Endodermal cell (in vitro differentiated cells): ENCODE measurements around the gene RANBP1. TPM values are rescaled to one million over a fixed set of nuclear protein-coding genes. Genes with fewer than 3 reads are reported as not detected.

Experiments
- DNase-seq: peaks from one replicate; pipeline ENCODE4 v3.0.0-alpha.2; 2017
- H3K27ac ChIP-seq: 2 replicates; pipeline ENCODE4 v1.5.1; 2013; ENCODE audit warnings: mild to moderate bottlenecking, low read depth, low read length, moderate library complexity
- H3K27me3 ChIP-seq: 2 replicates; pipeline ENCODE4 v1.6.1; 2013; ENCODE audit warnings: mild to moderate bottlenecking, low read length, moderate library complexity; ENCODE audit not compliant: insufficient read depth, control insufficient read depth, poor library complexity, severe bottlenecking
- H3K36me3 ChIP-seq: 2 replicates; pipeline ENCODE4 v1.7.0; 2013; ENCODE audit warnings: mild to moderate bottlenecking, low read length, moderate library complexity; ENCODE audit not compliant: control insufficient read depth, insufficient read depth
- H3K4me1 ChIP-seq: one replicate; pipeline ENCODE4 v1.7.0; 2013; ENCODE audit warnings: low read length; ENCODE audit not compliant: control insufficient read depth, insufficient read depth
- H3K4me3 ChIP-seq: 2 replicates; pipeline ENCODE4 v1.5.1; 2013; ENCODE audit warnings: mild to moderate bottlenecking, low read length, moderate library complexity
- H3K9ac ChIP-seq: 2 replicates; pipeline ENCODE4 v1.6.1; 2013; ENCODE audit warnings: mild to moderate bottlenecking, low read length, moderate library complexity; ENCODE audit not compliant: poor library complexity, severe bottlenecking; ENCODE audit errors: extremely low read depth
- H3K9me3 ChIP-seq: 2 replicates; pipeline ENCODE4 v1.6.1; 2013; ENCODE audit warnings: mild to moderate bottlenecking, low read length, moderate library complexity; ENCODE audit not compliant: control insufficient read depth
- H3K27ac Mint-ChIP-seq: 2 replicates; pipeline ENCODE4 v1.8.0; 2020; ENCODE audit warnings: mixed read lengths
- H3K27me3 Mint-ChIP-seq: 2 replicates; pipeline ENCODE4 v1.8.0; 2021; ENCODE audit warnings: mild to moderate bottlenecking, mixed read lengths; ENCODE audit not compliant: insufficient read depth
- H3K36me3 Mint-ChIP-seq: 2 replicates; pipeline ENCODE4 v1.8.0; 2020; ENCODE audit warnings: low read depth, mixed read lengths
- H3K4me1 Mint-ChIP-seq: 2 replicates; pipeline ENCODE4 v1.8.0; 2020; ENCODE audit warnings: mixed read lengths
- H3K4me3 Mint-ChIP-seq: 2 replicates; pipeline ENCODE4 v1.8.0; 2020; ENCODE audit warnings: mild to moderate bottlenecking, moderate library complexity, mixed read lengths
- H3K9me3 Mint-ChIP-seq: 2 replicates; pipeline ENCODE4 v1.8.0; 2020; ENCODE audit warnings: mild to moderate bottlenecking, mixed read lengths
- CTCF ChIP-seq: fragments of 200-600 bp; sonication (generic); conservative IDR thresholded peaks from 2 replicates; pipeline ENCODE4 v1.5.0; 2021; ENCODE audit warnings: antibody characterized with exemption, mild to moderate bottlenecking
- WGBS, 2 experiments: methylation state at CpG; one replicate each; pipeline versions ENCODE4 v1.1.5 to v1.1.7; 2013; ENCODE audit warnings: missing lambda C conversion rate in 2 of 2, mixed read lengths in 1 of 2; ENCODE audit not compliant: insufficient coverage in 1 of 2, insufficient read length in 1 of 2; 5-methylcytosine and 5-hydroxymethylcytosine counted together
- total RNA-seq, 2 donors: library from RNA; stranded (reverse); fragmentation: NEBNext Ultra II Directional in 1 of 2; extraction: Animal tissue kit (Norgen Biotek cat#: 25700) in 1 of 2; gene quantifications; 2 replicates in 1 of 2; 3 replicates in 1 of 2; pipeline ENCODE4 v1.2.1, GENCODE V29; 2021

The RANBP1 gene
- total RNA-seq, 2 donors from 2014 or later, result 320 to 415 TPM

DNA sequence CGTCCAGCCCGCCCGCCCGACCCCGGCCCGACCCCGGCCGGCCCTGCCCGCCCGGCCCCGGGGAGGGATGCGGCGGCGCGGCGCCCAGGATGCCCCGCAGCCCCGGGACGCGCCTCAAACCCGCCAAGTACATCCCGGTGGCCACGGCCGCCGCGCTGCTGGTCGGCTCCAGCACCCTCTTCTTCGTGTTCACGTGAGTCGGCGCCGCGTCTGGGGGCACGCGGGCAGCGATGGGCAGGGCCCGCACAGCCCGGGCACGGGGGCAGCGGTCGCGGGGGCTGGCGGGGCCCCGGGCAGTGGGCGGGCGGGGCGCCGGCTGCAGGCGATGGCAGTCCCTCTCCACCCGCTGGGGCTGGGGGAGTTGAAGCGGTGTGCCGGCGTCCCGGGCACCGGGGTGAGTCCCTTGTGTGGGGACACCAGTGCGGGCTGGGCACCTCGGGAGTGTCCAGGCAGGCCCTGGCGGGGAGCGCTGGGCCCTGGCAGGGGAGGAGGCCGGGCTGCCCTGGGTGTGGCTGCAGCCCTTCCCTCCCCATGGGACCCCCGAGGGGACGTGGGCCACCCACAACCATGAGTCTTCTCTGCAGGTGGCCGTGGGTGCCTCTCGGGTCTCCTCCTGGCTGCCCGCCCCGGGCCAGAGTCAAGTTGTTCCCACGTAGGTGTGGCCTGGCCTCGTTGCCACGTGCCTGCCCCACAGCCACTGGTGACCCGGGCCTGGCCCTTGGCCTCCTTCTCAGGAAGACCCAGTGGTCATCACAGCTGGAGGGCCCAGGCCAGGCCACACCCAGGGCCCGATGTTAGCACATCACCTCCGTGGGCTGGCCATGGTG, 16.2 kb downstream of the RANBP1 start:
- Histone ChIP-seq H3K27ac (no peak overlapping the region), H3K9me3 (no peaks in the 10 kb centered on the region), H3K27me3 (no peaks in the 10 kb centered on the region), H3K9ac (peak overlapping the region; percentile 6), H3K36me3 (peaks cover 16% of the 10 kb centered on the region), H3K4me3 (peak overlapping the region; percentile 75), H3K4me1 (no peaks in the 10 kb centered on the region)
- no peak for DNase-seq
- H3K36me3 Mint-ChIP-seq, result peaks cover 11% of the 10 kb centered on the region
- 4 to 6% methylated on average over 16 to 72 of the region's 72 CpGs for WGBS, 2 experiments
- TF ChIP-seq CTCF, result no peak
- peak overlapping the region; percentile 57 for H3K4me3 Mint-ChIP-seq
- H3K27ac Mint-ChIP-seq, result no peak overlapping the region
- H3K27me3 Mint-ChIP-seq, result no peaks in the 10 kb centered on the region
- H3K4me1 Mint-ChIP-seq, result no peaks in the 10 kb centered on the region
- no peaks in the 10 kb centered on the region for H3K9me3 Mint-ChIP-seq

- Mint-ChIP-seq H3K4me1 (no peaks in the 10 kb centered on the region), H3K27ac (no peak overlapping the region), H3K9me3 (no peaks in the 10 kb centered on the region), H3K4me3 (peak overlapping the region; percentile 57), H3K27me3 (no peaks in the 10 kb centered on the region), H3K36me3 (peaks cover 4% of the 10 kb centered on the region)
- 86 to 88% methylated on average over 14 to 16 of the region's 16 CpGs for WGBS, 2 experiments
- Histone ChIP-seq H3K9me3 (no peaks in the 10 kb centered on the region), H3K4me1 (no peaks in the 10 kb centered on the region), H3K27me3 (no peaks in the 10 kb centered on the region), H3K27ac (no peak overlapping the region), H3K9ac (peak overlapping the region; percentile 1), H3K4me3 (peak overlapping the region; percentile 75), H3K36me3 (peaks cover 9% of the 10 kb centered on the region)
- no peak for TF ChIP-seq CTCF
- DNase-seq, result no peak
These were observed 16.9 kb downstream of the RANBP1 start for GRCh38 chr22:20132686-20133246.

DNA sequence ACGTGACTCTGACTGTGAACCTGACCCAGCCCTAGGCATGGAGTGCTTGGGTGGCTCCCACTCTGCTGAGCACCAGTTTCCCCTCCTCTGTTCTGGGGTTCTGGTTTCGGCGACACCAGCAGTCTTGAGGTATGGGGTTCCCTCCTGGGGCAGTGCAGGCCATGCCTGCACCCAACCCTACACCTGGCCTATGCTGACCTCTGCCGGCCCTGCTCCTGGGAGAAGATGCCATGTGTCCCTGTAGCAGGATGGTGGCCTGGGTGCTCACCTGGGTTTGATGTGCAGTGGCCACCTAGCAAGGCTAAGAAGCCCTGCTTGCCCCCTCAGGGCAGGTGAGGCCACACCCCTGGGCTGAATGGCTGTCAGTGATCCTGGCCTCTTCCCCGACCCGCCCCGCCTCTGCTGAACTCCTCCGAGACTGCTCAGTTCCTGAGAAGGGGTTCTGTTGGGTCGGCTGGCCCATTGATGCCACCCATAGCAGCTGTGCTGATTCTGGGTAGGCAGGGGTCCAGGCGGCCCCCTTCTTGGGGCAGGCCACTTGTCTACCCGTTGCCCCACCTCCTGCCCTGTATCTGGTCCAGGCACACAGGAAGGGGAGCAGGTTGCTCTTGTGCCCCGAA, 18.1 kb downstream of the RANBP1 start:
- H3K9me3 ChIP-seq, result no peaks in the 10 kb centered on the region
- H3K36me3 ChIP-seq, result no peaks in the 10 kb centered on the region
- DNase-seq, result no peak
- Mint-ChIP-seq H3K4me1 (no peaks in the 10 kb centered on the region), H3K27me3 (no peaks in the 10 kb centered on the region), H3K4me3 (peak overlapping the region; percentile 57), H3K27ac (no peak overlapping the region), H3K36me3 (peaks cover 2% of the 10 kb centered on the region), H3K9me3 (no peaks in the 10 kb centered on the region)
- H3K27ac ChIP-seq, result no peak overlapping the region
- no peak overlapping the region for H3K4me3 ChIP-seq
- no peaks in the 10 kb centered on the region for H3K27me3 ChIP-seq
- no peak overlapping the region for H3K9ac ChIP-seq
- TF ChIP-seq CTCF, result no peak
- no peaks in the 10 kb centered on the region for H3K4me1 ChIP-seq
- 91 to 92% methylated on average over 4 to 12 of the region's 12 CpGs for WGBS, 2 experiments
